Neural cell (in vitro differentiated cells): ENCODE data around the gene HORMAD2. TPM values are rescaled to one million over a fixed set of nuclear protein-coding genes. Genes with fewer than 3 reads are reported as not detected.

ENCODE experiments used
- H2AFZ ChIP-seq: fragments of 200-600, 300-800 bp; sonication (generic), shearing (Covaris generic); 2 replicates; pipeline ENCODE4 v1.6.0; 2014; ENCODE audit warnings: low read depth, mild to moderate bottlenecking, antibody characterized with exemption, low read length, moderate library complexity
- H3F3A ChIP-seq: fragments of 200-600 bp; shearing (Covaris generic); 2 replicates; pipeline ENCODE4 v1.6.1; 2016; ENCODE audit warnings: mild to moderate bottlenecking, moderate library complexity, mixed read lengths, antibody characterized with exemption, low read length; ENCODE audit not compliant: insufficient read depth, poor library complexity, severe bottlenecking
- H3K27ac ChIP-seq: fragments of 200-600, 300-800 bp; sonication (generic), shearing (Covaris generic); 2 replicates; pipeline ENCODE4 v1.5.1; 2014; ENCODE audit warnings: mild to moderate bottlenecking, low read length, moderate library complexity
- H3K27me3 ChIP-seq: fragments of 300-800, 200-600 bp; sonication (generic), shearing (Covaris generic); 2 replicates; pipeline ENCODE4 v1.6.0; 2014; ENCODE audit warnings: mild to moderate bottlenecking, low read depth, low read length, moderate library complexity; ENCODE audit not compliant: insufficient read depth
- H3K36me3 ChIP-seq: fragments of 300-800, 200-600 bp; sonication (generic), shearing (Covaris generic); 2 replicates; pipeline ENCODE4 v1.5.1; 2014; ENCODE audit warnings: mild to moderate bottlenecking, antibody characterized with exemption, low read length, moderate library complexity; ENCODE audit not compliant: insufficient read depth
- H3K4me2 ChIP-seq: fragments of 300-800, 200-600 bp; sonication (generic), shearing (Covaris generic); 2 replicates; pipeline ENCODE4 v1.6.0; 2014; ENCODE audit warnings: mild to moderate bottlenecking, low read length
- H3K4me3 ChIP-seq: fragments of 300-800, 200-600 bp; sonication (generic), shearing (Covaris generic); 2 replicates; pipeline ENCODE4 v1.5.1; 2014; ENCODE audit warnings: mild to moderate bottlenecking, low read length, moderate library complexity
- H3K79me2 ChIP-seq: fragments of 200-600 bp; shearing (Covaris generic); replicated peaks from 2 replicates; pipeline ENCODE4 v1.6.0; 2014; ENCODE audit warnings: mild to moderate bottlenecking, low read length, moderate library complexity; ENCODE audit not compliant: insufficient read depth
- H3K9ac ChIP-seq: fragments of 300-800, 200-600 bp; sonication (generic), shearing (Covaris generic); 2 replicates; pipeline ENCODE4 v1.6.1; 2016; ENCODE audit warnings: mild to moderate bottlenecking, low read length, mixed read lengths
- H3K9me2 ChIP-seq: fragments of 200-600 bp; shearing (Covaris generic); 2 replicates; pipeline ENCODE4 v1.6.1; 2016; ENCODE audit warnings: mild to moderate bottlenecking, low read length, mixed read lengths; ENCODE audit not compliant: insufficient read depth
- H3K9me3 ChIP-seq: fragments of 200-600, 300-800 bp; sonication (generic), shearing (Covaris generic); 2 replicates; pipeline ENCODE4 v1.6.1; 2016; ENCODE audit warnings: mild to moderate bottlenecking, mixed run types, low read length, moderate library complexity, mixed read lengths
- H4K20me1 ChIP-seq: fragments of 200-600 bp; shearing (Covaris generic); 2 replicates; pipeline ENCODE4 v1.6.1; 2016; ENCODE audit warnings: mild to moderate bottlenecking, mixed run types; ENCODE audit not compliant: insufficient read depth
- EP300 ChIP-seq: fragments of 450-650 bp; conservative IDR thresholded peaks from 2 replicates; pipeline ENCODE4 v1.6.1; 2014; ENCODE audit warnings: antibody characterized with exemption, mild to moderate bottlenecking, moderate library complexity; ENCODE audit not compliant: poor library complexity, severe bottlenecking
- EZH2 ChIP-seq: fragments of 200-600, 300-800 bp; shearing (Covaris generic), sonication (generic); IDR thresholded peaks from 2 replicates; pipeline ENCODE4 v1.6.1; 2014; ENCODE audit warnings: antibody characterized with exemption, low read length, borderline replicate concordance, mild to moderate bottlenecking; ENCODE audit not compliant: insufficient read depth, poor library complexity, severe bottlenecking
- MXI1 ChIP-seq: fragments of 450-650 bp; conservative IDR thresholded peaks from 2 replicates; pipeline ENCODE4 v1.6.1; 2014; ENCODE audit warnings: antibody characterized with exemption, mild to moderate bottlenecking; ENCODE audit not compliant: poor library complexity, severe bottlenecking
- POLR2AphosphoS5 ChIP-seq: IDR thresholded peaks from 2 replicates; pipeline ENCODE4 v1.6.1; 2012
- RAD21 ChIP-seq: fragments of 450-650 bp; conservative IDR thresholded peaks from 2 replicates; pipeline ENCODE4 v1.6.1; 2014; ENCODE audit warnings: antibody characterized with exemption, mild to moderate bottlenecking, moderate library complexity
- SMC3 ChIP-seq: fragments of 450-650 bp; conservative IDR thresholded peaks from 2 replicates; pipeline ENCODE4 v1.6.1; 2014; ENCODE audit warnings: antibody characterized with exemption, mild to moderate bottlenecking, moderate library complexity; ENCODE audit not compliant: poor library complexity
- TAF1 ChIP-seq: IDR thresholded peaks from 2 replicates; pipeline ENCODE4 v1.6.1; 2012; ENCODE audit warnings: low read depth
- polyA plus RNA-seq: library from polyadenylated mRNA; depleted of rRNA; stranded (reverse); fragments of >200 nt; gene quantifications from 2 replicates; pipeline ENCODE4 v1.2.3, GENCODE V29; 2014
- TF ChIP-seq, protein P1 (sequence below): IDR thresholded peaks from 2 replicates; pipeline ENCODE4 v1.6.1; 2012; ENCODE audit warnings: borderline replicate concordance
- TF ChIP-seq, protein P2 (sequence below): fragments of 450-650 bp; IDR thresholded peaks from 2 replicates; pipeline ENCODE4 v1.5.1; 2014; ENCODE audit warnings: antibody characterized with exemption, mild to moderate bottlenecking, moderate library complexity; ENCODE audit not compliant: poor library complexity, severe bottlenecking

Gene HORMAD2
- polyA plus RNA-seq, 1 donor from 2014 or later = 1.2 TPM

- no peaks in the 10 kb centered on the region for H4K20me1 ChIP-seq
- no peak overlapping the region for H3K4me2 ChIP-seq
- no peak overlapping the region for H2AFZ ChIP-seq
Observed at GRCh38 chr22:30150212-30150611, 69.9 kb downstream of the HORMAD2 start.

GRCh38 chr22:30158277-30158676 is 78.0 kb downstream of the HORMAD2 start:
- TF ChIP-seq MXI1 = no peak
- no peak for TF ChIP-seq SMC3
- TF ChIP-seq, protein P1, sequence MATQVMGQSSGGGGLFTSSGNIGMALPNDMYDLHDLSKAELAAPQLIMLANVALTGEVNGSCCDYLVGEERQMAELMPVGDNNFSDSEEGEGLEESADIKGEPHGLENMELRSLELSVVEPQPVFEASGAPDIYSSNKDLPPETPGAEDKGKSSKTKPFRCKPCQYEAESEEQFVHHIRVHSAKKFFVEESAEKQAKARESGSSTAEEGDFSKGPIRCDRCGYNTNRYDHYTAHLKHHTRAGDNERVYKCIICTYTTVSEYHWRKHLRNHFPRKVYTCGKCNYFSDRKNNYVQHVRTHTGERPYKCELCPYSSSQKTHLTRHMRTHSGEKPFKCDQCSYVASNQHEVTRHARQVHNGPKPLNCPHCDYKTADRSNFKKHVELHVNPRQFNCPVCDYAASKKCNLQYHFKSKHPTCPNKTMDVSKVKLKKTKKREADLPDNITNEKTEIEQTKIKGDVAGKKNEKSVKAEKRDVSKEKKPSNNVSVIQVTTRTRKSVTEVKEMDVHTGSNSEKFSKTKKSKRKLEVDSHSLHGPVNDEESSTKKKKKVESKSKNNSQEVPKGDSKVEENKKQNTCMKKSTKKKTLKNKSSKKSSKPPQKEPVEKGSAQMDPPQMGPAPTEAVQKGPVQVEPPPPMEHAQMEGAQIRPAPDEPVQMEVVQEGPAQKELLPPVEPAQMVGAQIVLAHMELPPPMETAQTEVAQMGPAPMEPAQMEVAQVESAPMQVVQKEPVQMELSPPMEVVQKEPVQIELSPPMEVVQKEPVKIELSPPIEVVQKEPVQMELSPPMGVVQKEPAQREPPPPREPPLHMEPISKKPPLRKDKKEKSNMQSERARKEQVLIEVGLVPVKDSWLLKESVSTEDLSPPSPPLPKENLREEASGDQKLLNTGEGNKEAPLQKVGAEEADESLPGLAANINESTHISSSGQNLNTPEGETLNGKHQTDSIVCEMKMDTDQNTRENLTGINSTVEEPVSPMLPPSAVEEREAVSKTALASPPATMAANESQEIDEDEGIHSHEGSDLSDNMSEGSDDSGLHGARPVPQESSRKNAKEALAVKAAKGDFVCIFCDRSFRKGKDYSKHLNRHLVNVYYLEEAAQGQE = no peak
- TF ChIP-seq EZH2 = no peak
- TF ChIP-seq RAD21 = no peak
- no peak for TF ChIP-seq TAF1
- no peak for TF ChIP-seq POLR2AphosphoS5
- TF ChIP-seq, protein P2, sequence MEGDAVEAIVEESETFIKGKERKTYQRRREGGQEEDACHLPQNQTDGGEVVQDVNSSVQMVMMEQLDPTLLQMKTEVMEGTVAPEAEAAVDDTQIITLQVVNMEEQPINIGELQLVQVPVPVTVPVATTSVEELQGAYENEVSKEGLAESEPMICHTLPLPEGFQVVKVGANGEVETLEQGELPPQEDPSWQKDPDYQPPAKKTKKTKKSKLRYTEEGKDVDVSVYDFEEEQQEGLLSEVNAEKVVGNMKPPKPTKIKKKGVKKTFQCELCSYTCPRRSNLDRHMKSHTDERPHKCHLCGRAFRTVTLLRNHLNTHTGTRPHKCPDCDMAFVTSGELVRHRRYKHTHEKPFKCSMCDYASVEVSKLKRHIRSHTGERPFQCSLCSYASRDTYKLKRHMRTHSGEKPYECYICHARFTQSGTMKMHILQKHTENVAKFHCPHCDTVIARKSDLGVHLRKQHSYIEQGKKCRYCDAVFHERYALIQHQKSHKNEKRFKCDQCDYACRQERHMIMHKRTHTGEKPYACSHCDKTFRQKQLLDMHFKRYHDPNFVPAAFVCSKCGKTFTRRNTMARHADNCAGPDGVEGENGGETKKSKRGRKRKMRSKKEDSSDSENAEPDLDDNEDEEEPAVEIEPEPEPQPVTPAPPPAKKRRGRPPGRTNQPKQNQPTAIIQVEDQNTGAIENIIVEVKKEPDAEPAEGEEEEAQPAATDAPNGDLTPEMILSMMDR = no peak
- no peak for TF ChIP-seq EP300
- no peaks in the 10 kb centered on the region for H3K27me3 ChIP-seq
- H4K20me1 ChIP-seq = no peaks in the 10 kb centered on the region
- H3K79me2 ChIP-seq = no peaks in the 10 kb centered on the region
- H3K4me2 ChIP-seq = no peak overlapping the region
- H3K9me3 ChIP-seq = no peaks in the 10 kb centered on the region
- no peak overlapping the region for H3K9ac ChIP-seq
- H3K27ac ChIP-seq = no peak overlapping the region
- no peaks in the 10 kb centered on the region for H3K9me2 ChIP-seq
- no peak overlapping the region for H2AFZ ChIP-seq
- no peaks in the 10 kb centered on the region for H3K36me3 ChIP-seq
- H3F3A ChIP-seq = no peaks in the 10 kb centered on the region
- H3K4me3 ChIP-seq = no peak overlapping the region

More at GRCh38 chr22:30150212-30150611, 69.9 kb downstream of the HORMAD2 start:
- H3F3A ChIP-seq = no peaks in the 10 kb centered on the region
- H3K9me2 ChIP-seq = no peaks in the 10 kb centered on the region
- H3K27me3 ChIP-seq = no peaks in the 10 kb centered on the region
- no peak overlapping the region for H3K9ac ChIP-seq
- no peak for TF ChIP-seq TAF1
- TF ChIP-seq EZH2 = no peak
- TF ChIP-seq RAD21 = no peak
- TF ChIP-seq, protein P1 = no peak
- TF ChIP-seq SMC3 = no peak
- no peak for TF ChIP-seq EP300
- TF ChIP-seq, protein P2 = no peak
- no peak for TF ChIP-seq POLR2AphosphoS5
- no peak for TF ChIP-seq MXI1
- H3K9me3 ChIP-seq = no peaks in the 10 kb centered on the region
- no peak overlapping the region for H3K4me3 ChIP-seq
- H3K27ac ChIP-seq = no peak overlapping the region
- no peaks in the 10 kb centered on the region for H3K79me2 ChIP-seq
- H3K36me3 ChIP-seq = no peaks in the 10 kb centered on the region
